Astrocyte (in vitro differentiated cells and primary cell): ENCODE measurements around the gene IGDCC3.

Experiments used
- EZH2 ChIP-seq: IDR thresholded peaks from 2 replicates; pipeline ENCODE4 v1.6.1; 2012; ENCODE audit warnings: mild to moderate bottlenecking, low read length, inconsistent platforms; ENCODE audit not compliant: insufficient read depth
- TF ChIP-seq, protein P1 (sequence below): IDR thresholded peaks from 2 replicates; pipeline ENCODE4 v1.5.1; 2011; ENCODE audit warnings: low read depth, mild to moderate bottlenecking, inconsistent platforms, low read length, moderate library complexity; ENCODE audit not compliant: insufficient read depth

DNA sequence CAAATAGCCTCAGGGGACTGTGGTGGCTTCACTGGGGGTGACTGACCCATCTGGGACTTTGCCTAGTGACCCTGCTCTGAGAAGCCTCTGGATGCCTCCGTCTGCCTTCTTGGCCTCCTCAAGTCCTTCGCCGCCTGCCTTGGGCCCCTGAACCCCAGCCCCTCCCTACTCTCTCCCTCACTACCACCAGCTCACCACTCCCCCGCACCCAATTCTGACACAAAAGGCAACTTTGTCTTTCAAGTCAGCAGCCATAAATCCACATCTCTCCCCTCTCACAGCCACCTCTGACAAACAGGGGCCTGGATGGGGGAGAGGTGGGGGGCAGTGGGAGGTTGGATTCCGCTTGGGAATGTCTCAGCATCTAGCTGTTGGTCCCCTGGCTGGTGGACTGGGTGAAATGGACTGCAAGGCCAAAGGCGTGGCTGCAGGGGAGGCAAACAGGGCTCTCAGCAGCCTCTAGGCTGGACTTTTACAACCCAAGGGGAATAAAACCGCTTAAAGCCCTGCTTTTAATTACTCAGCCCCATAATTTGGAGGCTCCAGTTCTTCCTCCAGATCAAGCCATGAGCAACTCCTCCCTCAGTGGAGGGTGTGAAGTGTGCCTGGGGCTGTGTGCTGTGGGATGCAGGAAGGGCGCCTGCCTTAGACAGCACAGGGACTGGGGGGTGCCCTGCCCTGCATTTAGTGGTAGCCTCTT lies 33.4 kb downstream of the IGDCC3 start:
- TF ChIP-seq, protein P1, sequence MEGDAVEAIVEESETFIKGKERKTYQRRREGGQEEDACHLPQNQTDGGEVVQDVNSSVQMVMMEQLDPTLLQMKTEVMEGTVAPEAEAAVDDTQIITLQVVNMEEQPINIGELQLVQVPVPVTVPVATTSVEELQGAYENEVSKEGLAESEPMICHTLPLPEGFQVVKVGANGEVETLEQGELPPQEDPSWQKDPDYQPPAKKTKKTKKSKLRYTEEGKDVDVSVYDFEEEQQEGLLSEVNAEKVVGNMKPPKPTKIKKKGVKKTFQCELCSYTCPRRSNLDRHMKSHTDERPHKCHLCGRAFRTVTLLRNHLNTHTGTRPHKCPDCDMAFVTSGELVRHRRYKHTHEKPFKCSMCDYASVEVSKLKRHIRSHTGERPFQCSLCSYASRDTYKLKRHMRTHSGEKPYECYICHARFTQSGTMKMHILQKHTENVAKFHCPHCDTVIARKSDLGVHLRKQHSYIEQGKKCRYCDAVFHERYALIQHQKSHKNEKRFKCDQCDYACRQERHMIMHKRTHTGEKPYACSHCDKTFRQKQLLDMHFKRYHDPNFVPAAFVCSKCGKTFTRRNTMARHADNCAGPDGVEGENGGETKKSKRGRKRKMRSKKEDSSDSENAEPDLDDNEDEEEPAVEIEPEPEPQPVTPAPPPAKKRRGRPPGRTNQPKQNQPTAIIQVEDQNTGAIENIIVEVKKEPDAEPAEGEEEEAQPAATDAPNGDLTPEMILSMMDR = no peak
- TF ChIP-seq EZH2 = no peak
